Subcutaneous adipose tissue (tissue), 4 donors: ENCODE measurements around the gene SOBP. TPM values are rescaled to one million over a fixed set of nuclear protein-coding genes. Genes with fewer than 3 reads are reported as not detected.

Experiments used
- total RNA-seq, 4 donors: library from RNA; depleted of rRNA; stranded (reverse); fragments of >200 nt; gene quantifications; one replicate each; pipeline ENCODE4 v1.1.0, GENCODE V29; 2016
- TF ChIP-seq, protein P1 (sequence below): fragments of 450-650 bp; IDR thresholded peaks from one replicate; pipeline ENCODE4 v1.5.1; 2016; ENCODE audit warnings: low read depth, mild to moderate bottlenecking, control low read depth, antibody characterized with exemption, moderate library complexity

The SOBP gene
- total RNA-seq, 4 donors from 2014 or later, result 4.0 to 7.5 (median 5.5) TPM

DNA sequence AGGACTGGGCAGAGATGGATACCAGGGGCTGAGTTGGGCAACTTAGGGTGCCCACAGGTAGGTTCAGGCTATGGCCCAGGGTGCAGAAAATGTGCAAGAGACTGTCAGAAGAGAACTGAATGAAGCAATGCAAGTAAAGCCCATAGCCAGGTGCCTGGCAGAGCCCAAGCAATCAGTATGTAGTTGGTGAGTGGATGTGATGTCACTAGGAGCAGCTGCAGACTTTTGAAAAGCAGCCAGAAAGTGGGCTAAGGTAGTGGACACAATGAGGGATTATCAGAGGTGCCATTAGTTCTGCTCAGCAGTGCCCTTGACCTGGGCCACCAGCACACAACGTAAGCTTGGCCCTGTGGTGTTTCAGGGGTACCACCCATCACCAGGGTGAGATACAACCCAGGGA, 135.3 kb downstream of the SOBP start:
- TF ChIP-seq, protein P1, sequence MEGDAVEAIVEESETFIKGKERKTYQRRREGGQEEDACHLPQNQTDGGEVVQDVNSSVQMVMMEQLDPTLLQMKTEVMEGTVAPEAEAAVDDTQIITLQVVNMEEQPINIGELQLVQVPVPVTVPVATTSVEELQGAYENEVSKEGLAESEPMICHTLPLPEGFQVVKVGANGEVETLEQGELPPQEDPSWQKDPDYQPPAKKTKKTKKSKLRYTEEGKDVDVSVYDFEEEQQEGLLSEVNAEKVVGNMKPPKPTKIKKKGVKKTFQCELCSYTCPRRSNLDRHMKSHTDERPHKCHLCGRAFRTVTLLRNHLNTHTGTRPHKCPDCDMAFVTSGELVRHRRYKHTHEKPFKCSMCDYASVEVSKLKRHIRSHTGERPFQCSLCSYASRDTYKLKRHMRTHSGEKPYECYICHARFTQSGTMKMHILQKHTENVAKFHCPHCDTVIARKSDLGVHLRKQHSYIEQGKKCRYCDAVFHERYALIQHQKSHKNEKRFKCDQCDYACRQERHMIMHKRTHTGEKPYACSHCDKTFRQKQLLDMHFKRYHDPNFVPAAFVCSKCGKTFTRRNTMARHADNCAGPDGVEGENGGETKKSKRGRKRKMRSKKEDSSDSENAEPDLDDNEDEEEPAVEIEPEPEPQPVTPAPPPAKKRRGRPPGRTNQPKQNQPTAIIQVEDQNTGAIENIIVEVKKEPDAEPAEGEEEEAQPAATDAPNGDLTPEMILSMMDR, result no peak

DNA sequence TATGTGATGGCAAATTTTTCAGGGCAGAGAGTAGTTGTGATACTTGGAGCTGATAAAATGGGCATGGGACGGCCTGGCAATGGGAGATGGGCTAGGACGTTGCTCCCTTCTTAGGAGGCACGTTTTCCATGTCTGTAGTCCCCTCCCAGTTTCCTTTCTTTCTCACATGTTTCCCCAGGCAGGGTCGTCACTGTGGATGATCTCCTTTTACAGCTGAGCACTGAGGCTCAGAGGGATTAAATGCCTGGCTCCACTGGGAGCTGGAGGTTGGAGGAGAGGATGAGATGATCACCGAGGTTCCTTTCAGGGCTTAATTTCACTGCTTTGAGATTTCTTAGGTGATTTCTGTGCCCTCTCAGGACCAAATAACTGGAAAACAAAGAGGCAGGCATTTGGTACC, 136.7 kb downstream of the SOBP start:
- TF ChIP-seq, protein P1, result no peak

DNA sequence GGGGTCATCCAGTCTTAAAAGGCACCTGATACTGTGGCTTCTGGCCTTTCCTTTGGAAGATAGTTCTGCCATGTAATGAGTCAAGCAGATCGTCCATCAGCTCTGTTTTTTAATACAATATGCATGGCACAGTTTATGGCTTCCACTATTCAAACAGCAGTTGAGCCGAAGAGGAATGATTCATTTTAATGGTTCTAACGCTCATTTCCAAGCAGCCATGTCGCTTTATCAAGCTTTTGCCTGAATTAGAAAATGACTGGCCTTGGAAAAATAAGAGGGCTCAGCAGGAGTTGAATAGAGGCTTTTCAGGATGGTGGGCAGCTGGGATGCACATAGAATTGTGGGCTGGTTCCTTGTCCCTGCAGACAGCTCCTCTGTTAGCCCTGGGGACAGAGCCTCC, 138.1 kb downstream of the SOBP start:
- TF ChIP-seq, protein P1, result no peak

DNA sequence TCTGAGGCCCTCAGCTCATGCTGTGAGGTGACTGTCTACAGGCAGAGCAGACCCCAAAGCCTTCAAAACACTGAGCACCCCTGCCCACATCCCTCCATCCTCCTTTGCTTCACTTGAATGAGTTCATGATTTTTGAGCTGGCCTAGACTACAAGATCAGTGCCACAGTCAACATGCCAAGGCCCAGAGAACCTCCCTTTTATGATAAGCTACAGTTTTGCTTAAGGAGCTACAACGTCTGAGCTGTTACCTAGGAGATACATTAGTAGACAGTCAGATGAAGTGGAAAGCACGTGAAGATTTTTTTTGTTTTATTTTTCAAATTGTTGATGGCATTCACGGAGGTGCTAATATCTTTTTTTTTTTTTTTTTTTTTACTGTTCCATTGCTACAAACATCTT, 139.0 kb downstream of the SOBP start:
- TF ChIP-seq, protein P1, result no peak

DNA sequence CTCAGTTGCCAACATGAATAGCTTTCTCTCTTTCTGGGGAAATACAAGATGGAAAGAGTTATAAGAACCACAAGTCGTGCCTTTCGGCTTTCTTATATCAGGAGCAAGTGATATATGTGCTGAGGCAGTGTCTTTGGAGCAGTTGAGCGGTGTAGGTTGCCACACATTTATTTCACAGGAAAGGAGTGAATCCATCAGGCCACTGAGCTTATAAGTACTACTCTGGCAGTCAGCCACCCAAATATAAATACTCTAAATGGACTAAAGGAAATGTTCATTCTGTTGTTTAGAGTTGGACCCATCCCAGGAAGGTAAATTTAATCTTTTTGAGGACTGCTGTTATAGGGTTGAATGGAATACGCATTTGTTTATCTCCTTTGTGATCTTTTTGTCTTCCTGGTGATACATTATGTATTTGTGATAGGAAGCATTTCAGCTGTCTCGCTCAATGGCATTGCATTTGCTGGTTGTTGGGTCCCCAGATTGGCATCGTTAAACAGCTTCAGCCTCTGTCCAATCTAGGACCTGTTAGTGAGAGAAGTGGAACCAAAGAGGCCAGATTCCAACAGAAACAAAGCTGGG, 139.7 kb downstream of the SOBP start:
- TF ChIP-seq, protein P1, result no peak

DNA sequence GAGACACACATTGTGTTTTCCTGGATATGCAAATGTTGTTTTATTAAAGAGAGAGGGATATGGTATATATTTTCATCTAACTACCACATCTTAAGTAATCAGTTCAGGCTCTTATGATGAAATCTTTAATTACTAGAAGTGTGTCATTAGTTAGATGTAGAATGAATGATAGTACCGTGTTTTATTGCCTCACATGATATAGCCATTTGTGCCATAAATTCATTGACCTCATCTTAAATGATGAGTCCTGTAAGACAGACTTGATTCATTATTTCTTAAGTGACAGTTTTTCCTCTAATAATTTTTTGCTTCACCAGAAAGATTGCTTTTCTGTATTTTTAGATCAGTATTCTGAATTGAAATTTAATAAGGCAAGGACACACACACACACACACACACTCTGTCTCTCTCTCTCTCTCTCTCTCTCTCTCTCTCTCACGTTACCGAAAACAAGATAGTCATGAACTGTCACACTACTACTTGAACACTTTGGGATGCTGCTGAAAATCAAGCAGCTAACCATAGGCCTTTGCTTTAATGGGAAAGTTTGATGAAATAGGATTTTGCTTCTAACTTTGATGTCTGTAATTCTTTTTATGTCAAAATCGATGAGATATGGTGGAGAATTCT, 140.5 kb downstream of the SOBP start:
- TF ChIP-seq, protein P1, result no peak

DNA sequence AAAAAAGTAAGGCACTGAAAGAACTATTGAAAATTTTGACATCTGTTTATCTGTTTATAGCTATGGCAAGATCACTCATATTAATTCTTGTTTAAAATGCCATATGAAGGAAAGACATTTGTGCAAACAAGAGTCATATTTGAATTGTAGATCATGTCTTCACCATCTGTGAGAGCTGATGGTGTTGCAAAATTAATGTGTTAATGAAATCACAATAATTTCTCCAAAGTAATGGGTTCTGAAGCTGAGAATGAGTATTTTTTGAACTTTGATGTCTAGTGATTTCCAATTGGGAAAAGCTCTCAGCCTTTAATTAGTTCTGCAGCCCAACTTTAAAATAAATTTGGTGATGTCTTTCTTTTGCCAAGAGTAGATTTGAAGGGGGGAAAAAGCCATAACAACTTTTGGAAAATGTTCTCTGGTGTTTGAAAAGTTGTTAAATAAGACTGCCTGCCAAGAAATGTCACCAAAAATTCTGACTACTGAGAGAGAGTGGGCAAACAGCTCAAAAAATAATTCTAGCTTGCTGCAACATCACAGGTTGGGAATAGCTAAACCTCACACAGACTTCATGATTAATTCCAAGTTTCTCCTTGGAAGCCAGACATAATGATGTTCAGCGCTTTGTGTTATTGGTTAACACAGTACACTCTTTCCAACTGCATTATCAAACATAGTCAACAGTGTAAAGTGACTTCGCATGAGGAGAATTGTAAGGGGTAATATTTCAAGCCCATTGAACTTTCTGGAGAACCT, 142.6 kb downstream of the SOBP start:
- TF ChIP-seq, protein P1, result no peak
